Measurements from ENCODE around the gene SMG6. TPM values are rescaled to one million over a fixed set of nuclear protein-coding genes. Genes with fewer than 3 reads are reported as not detected.

SMG6 gene
- total RNA-seq, 2 donors from 2014 or later, result 18.3 to 23.6 TPM

DNA sequence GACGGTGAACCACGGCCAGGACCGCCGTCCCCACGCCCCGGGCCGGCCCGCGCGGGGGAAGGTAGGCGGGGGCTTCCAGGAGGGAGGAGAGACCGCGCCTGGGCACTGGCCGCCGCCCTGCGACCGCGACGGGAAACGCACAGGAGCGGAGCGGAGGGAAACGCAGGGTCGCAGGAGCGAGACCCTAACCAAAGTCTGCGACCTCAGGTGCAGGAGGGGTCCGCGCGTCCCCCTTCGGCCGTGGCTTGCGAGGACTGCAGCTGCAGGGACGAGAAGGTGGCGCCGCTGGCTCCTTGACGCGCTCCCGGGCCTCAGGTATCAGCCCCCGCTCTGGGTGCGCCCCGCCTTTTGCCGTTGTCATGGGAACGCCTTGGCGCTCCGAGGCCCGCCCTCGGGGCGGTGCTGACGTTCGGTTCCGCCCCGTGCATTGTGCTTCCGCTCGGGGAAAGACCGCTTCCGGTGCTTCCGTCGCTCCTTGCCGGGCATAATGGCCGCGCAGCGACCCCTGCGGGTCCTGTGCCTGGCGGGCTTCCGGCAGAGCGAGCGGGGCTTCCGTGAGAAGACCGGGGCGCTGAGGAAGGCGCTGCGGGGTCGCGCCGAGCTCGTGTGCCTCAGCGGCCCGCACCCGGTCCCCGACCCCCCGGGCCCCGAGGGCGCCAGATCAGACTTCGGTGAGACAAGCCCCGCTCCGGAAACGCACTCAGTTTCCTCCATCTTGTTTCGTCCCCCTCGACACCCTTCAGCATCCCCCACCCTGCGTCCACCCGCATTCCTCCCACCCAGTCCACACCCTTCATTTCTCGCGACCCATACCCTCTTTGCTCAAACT is 261.8 kb downstream of the SMG6 start, which contains the start of gene OVCA2:
OVCA2 (plus strand) TSS at position 462 of the 829 bp plus-strand sequence; CDS start at position 488, 26 bp downstream.
- TF ChIP-seq, protein P1, sequence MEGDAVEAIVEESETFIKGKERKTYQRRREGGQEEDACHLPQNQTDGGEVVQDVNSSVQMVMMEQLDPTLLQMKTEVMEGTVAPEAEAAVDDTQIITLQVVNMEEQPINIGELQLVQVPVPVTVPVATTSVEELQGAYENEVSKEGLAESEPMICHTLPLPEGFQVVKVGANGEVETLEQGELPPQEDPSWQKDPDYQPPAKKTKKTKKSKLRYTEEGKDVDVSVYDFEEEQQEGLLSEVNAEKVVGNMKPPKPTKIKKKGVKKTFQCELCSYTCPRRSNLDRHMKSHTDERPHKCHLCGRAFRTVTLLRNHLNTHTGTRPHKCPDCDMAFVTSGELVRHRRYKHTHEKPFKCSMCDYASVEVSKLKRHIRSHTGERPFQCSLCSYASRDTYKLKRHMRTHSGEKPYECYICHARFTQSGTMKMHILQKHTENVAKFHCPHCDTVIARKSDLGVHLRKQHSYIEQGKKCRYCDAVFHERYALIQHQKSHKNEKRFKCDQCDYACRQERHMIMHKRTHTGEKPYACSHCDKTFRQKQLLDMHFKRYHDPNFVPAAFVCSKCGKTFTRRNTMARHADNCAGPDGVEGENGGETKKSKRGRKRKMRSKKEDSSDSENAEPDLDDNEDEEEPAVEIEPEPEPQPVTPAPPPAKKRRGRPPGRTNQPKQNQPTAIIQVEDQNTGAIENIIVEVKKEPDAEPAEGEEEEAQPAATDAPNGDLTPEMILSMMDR (IDR thresholded peaks at IDR 0.05), result peak; percentile 35
- peak within 1 kb of the TSS; percentile 67 for H3K4me3 ChIP-seq
- peak within 1 kb of the TSS; percentile 58 for H3K27ac ChIP-seq
- no peaks in the 10 kb centered on the region for H3K9me3 ChIP-seq
- peaks cover 9% of the 10 kb centered on the region for H3K4me1 ChIP-seq
- no peaks in the 10 kb centered on the region for H3K27me3 ChIP-seq
- DNase-seq, result peak; percentile 97
- no peaks in the 10 kb centered on the region for H3K36me3 ChIP-seq
- peak within 1 kb of the TSS; percentile 96 to 97 for H3K9ac ChIP-seq (ENCODE audit: low read depth in 2 of 2, low read length in 2 of 2)
- intact Hi-C loops (cut with DNase I), result no loop called here

DNA sequence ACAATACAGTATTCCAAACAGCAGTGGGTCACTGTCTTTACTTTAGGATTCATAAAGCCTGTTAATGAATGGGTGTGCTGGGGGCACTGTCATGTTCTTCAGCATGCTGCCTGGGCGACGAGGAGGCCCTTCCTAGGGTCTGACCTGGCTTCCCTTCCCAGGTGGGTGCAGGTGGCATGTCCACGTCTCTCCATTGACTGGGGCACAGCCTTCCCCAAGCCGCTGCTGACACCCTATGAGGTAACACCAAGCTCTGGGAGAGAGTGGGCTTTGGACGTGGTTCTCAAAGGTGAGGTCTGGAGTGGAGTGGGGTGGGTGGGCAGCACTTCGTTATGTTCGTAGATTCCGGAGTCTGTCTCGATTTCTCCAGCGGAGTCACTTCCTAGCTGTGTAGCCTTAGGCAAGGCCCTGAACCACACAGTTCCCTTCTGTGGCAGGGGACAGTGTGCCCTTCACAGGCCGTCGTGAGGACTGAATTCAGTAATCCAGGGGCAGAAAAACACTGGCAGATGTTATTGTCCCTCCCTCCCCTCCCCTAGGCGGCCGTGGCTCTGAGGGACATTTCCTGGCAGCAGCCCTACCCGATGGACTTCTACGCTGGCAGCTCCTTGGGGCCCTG is 262.5 kb downstream of the SMG6 start:
- H3K27ac ChIP-seq, result peak overlapping the region; percentile 58
- H3K9ac ChIP-seq (ENCODE audit: low read depth in 2 of 2, low read length in 2 of 2), result peak overlapping the region; percentile 96 to 97
- H3K27me3 ChIP-seq, result no peaks in the 10 kb centered on the region
- no peaks in the 10 kb centered on the region for H3K9me3 ChIP-seq
- TF ChIP-seq, protein P1 (IDR thresholded peaks at IDR 0.05), result no peak
- no peak for DNase-seq
- peaks cover 9% of the 10 kb centered on the region for H3K4me1 ChIP-seq
- H3K4me3 ChIP-seq, result peak overlapping the region; percentile 67
- no peaks in the 10 kb centered on the region for H3K36me3 ChIP-seq
- intact Hi-C loops (cut with DNase I), result no loop called here

DNA sequence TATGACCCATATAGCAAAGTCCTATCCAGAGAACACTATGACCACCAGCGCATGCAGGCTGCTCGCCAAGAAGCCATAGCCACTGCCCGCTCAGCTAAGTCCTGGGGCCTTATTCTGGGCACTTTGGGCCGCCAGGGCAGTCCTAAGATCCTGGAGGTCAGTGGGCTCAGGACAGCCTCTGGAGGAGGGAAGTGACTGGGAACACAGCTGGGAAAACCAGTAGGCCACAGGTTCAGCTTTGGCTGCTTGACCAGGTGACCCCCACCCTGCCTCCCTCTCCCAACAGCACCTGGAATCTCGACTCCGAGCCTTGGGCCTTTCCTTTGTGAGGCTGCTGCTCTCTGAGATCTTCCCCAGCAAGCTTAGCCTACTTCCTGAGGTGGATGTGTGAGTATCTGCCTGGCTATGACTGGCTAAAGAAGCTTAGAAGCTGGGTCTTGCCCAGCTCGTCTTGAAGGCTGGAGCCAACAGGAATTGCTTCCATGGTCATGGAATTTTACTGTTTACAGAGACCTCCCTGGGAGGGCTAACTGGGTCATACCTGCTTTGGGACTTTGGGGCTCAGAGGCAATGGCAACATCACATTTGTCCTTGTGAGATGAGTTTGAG is 263.3 kb downstream of the SMG6 start:
- H3K27me3 ChIP-seq, result no peaks in the 10 kb centered on the region
- no peaks in the 10 kb centered on the region for H3K9me3 ChIP-seq
- TF ChIP-seq, protein P1 (IDR thresholded peaks at IDR 0.05), result no peak
- intact Hi-C loops (cut with DNase I), result no loop called here
- no peak overlapping the region for H3K4me3 ChIP-seq
- no peaks in the 10 kb centered on the region for H3K36me3 ChIP-seq
- no peak overlapping the region for H3K9ac ChIP-seq (ENCODE audit: low read depth in 2 of 2, low read length in 2 of 2)
- no peak overlapping the region for H3K27ac ChIP-seq
- no peak for DNase-seq
- H3K4me1 ChIP-seq, result peaks cover 9% of the 10 kb centered on the region

DNA sequence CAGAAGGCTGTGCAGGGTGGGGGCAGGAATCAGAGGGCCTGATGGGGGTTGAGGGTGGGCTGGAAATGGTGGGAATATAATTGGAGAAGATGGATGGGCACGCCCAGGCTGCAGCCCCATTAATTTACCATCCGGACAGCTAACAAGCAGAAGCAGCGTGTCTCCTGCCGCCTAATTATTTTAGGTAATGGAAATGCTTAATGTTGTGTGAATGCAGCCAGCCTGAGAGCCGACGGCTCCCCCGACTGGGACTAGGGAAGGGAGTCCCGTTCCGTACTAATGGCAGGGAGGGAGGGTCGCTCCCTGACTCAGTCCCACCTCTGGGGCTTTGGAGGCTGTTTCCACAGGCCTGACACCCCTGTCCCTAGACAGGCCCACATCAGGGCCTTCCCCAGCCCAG is 266.4 kb downstream of the SMG6 start:
- intact Hi-C loops (cut with DNase I), result no loop called here
- TF ChIP-seq, protein P1 (IDR thresholded peaks at IDR 0.05), result no peak
- no peak overlapping the region for H3K9ac ChIP-seq (ENCODE audit: low read depth in 2 of 2, low read length in 2 of 2)
- no peaks in the 10 kb centered on the region for H3K27me3 ChIP-seq
- DNase-seq, result no peak
- peaks cover 4% of the 10 kb centered on the region for H3K4me1 ChIP-seq
- no peak overlapping the region for H3K27ac ChIP-seq
- H3K36me3 ChIP-seq, result no peaks in the 10 kb centered on the region
- H3K9me3 ChIP-seq, result no peaks in the 10 kb centered on the region
- no peak overlapping the region for H3K4me3 ChIP-seq
